ENCODE results near the gene NGEF.

DNA sequence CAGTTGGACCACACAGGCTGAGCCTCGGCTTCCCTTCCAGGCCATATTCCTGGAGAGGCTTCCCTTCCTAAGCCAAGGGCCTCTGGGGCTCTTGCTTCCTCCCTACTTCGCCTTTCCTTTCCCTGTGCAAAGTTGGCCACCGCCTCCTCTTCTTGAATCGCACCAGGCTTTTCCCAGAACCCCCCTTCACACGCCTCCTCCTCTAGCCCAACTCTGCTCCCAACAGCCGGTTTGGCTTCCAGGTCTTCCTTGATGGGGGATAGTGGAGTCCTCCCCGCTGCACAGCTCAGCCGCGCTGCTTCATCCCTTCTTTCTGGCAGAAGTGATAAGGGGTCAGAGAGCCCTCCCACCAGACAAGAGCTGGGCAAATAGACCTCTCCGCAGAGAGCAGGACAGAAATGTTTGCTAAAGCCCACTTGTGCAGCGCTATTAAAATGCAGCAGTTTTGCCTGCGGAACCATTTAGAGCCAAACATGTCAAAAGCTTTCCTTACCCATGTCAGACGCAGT, 86.6 kb downstream of the NGEF start:
- TF ChIP-seq CTCF (IDR thresholded peaks at IDR 0.05), result no peak
- TF ChIP-seq ZFX (IDR thresholded peaks at IDR 0.05; ENCODE audit: borderline replicate concordance), result no peak

All from 22Rv1 (cell line).